Naive thymus-derived CD8-positive, alpha-beta T cell (primary cell): ENCODE data around the gene ASPA. TPM values are rescaled to one million over a fixed set of nuclear protein-coding genes. Genes with fewer than 3 reads are reported as not detected.
A peak's percentile ranks its signal among the peaks of the same experiment; 100 is the strongest.

Source experiments
- ATAC-seq, 2 donors: fragments of 150-1000 bp; cut with Tn5 transposase in 1 of 2; sonication (Bioruptor Pico), chemical (Tn5 transposase) in 1 of 2; 1 replicate in 1 of 2; 2 replicates in 1 of 2; pipeline ENCODE4 v1.10.0; 2021; ENCODE audit warnings: mild to moderate bottlenecking in 2 of 2, moderate library complexity in 2 of 2
- POLR2A ChIA-PET: fragments of 350-600 bp; sonication (Branson Sonifier 250); formaldehyde crosslinking; loops from one replicate; lab custom pipeline; 2021; ENCODE audit warnings: antibody characterized with exemption; lab: Charles Lee
- DNase-seq, 10 donors: peaks; one replicate each; pipeline versions ENCODE4 v3.0.0 to v3.0.0-alpha.2; 2020 to 2022
- H3K27ac Mint-ChIP-seq, 10 donors: one replicate each; pipeline ENCODE4 v1.8.0; 2020 to 2022; ENCODE audit warnings: mild to moderate bottlenecking in 10 of 10, mixed read lengths in 10 of 10, moderate library complexity in 4 of 10, inconsistent platforms in 1 of 10
- H3K27me3 Mint-ChIP-seq, 5 donors: one replicate each; pipeline ENCODE4 v1.8.0; 2021 to 2022; ENCODE audit warnings: mixed read lengths in 5 of 5
- H3K36me3 Mint-ChIP-seq, 3 donors: one replicate each; pipeline ENCODE4 v1.8.0; 2020 to 2022; ENCODE audit warnings: mixed read lengths in 3 of 3, mild to moderate bottlenecking in 2 of 3, inconsistent platforms in 1 of 3
- H3K4me1 Mint-ChIP-seq, 4 donors: one replicate each; pipeline ENCODE4 v1.8.0; 2021 to 2022; ENCODE audit warnings: mixed read lengths in 4 of 4
- H3K4me3 Mint-ChIP-seq, 10 donors: one replicate each; pipeline ENCODE4 v1.8.0; 2020 to 2022; ENCODE audit warnings: mild to moderate bottlenecking in 10 of 10, mixed read lengths in 10 of 10, moderate library complexity in 6 of 10, inconsistent platforms in 1 of 10
- H3K9me3 Mint-ChIP-seq, 9 donors: one replicate each; pipeline ENCODE4 v1.8.0; 2020 to 2022; ENCODE audit warnings: mixed read lengths in 9 of 9, mild to moderate bottlenecking in 3 of 9, inconsistent platforms in 1 of 9, moderate library complexity in 1 of 9
- polyA plus RNA-seq, 3 donors: library from polyadenylated mRNA; unstranded; fragments of 300-500 nt; fragmentation: Illumina TruSeq; gene quantifications; one replicate each; pipeline ENCODE4 v1.2.3, GENCODE V29; 2021
- total RNA-seq, 8 experiments: library from RNA in 2 of 8; stranded (reverse) in 2 of 8; gene quantifications; one replicate each; pipeline ENCODE4 v1.2.3 and lab custom pipeline; 2021 to 2026

ASPA gene
- total and polyA plus RNA-seq, 5 experiments from 2014 or later: not detected

DNA sequence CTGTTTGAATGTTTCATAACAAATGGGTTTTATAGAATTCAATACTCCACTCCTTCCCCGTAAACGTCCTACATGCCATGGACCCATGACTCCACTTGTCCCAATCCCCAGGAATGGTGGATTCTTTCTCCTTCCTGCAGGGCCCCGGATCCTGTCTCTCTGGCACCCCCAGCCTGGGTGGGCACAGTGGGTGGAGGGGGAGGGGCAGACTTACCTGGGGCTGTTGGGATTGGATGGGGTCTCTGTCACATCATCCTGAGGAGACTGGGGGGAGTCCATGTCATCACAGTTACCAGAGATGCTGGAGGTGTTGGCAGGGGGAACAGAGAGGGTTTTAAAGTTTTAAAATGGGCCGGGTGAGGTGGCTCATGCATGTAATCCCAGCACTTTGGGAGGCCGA, 68.6 kb downstream of the ASPA start:
- POLR2A ChIA-PET: no interaction called here
- Mint-ChIP-seq H3K4me1 (peaks cover 0 to 3% (median 0%) of the 10 kb centered on the region in 4 donors), H3K27me3 (peaks cover 0 to 11% (median 5%) of the 10 kb centered on the region in 5 donors), H3K9me3 (peaks cover 0 to 5% (median 0%) of the 10 kb centered on the region in 9 donors), H3K27ac (no peak overlapping the region), H3K36me3 (no peaks in the 10 kb centered on the region), H3K4me3 (no peak overlapping the region)
- DNase-seq (no peak), ATAC-seq (no peak)

DNA sequence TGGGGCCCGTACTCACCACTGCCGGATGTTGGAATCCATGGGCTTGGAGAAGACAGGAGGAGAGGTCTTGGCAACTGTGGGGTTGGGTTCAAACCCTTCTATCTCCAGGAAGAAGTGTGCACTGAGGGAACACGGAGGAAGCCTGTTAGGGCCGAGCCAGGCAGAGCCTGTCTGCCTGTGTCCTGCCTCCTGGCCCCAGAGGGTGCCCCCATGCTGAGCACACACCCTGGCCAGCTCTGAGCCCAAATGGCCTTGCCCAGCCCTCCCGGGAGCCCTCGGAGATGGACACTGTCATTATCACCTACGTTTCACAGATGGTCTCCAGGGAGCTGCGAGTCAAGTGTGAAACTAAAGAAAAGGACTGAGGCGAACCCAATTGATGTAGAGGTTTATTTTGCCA, 69.4 kb downstream of the ASPA start:
- peaks cover 0 to 11% (median 8%) of the 10 kb centered on the region in 5 donors for H3K27me3 Mint-ChIP-seq
- peaks cover 0 to 3% (median 0%) of the 10 kb centered on the region in 4 donors for H3K4me1 Mint-ChIP-seq
- H3K9me3 Mint-ChIP-seq: peaks cover 0 to 12% (median 0%) of the 10 kb centered on the region in 9 donors
- DNase-seq (no peak), ATAC-seq (no peak)
- no peak overlapping the region for H3K4me3 Mint-ChIP-seq
- POLR2A ChIA-PET: no interaction called here
- no peaks in the 10 kb centered on the region for H3K36me3 Mint-ChIP-seq
- H3K27ac Mint-ChIP-seq: no peak overlapping the region

DNA sequence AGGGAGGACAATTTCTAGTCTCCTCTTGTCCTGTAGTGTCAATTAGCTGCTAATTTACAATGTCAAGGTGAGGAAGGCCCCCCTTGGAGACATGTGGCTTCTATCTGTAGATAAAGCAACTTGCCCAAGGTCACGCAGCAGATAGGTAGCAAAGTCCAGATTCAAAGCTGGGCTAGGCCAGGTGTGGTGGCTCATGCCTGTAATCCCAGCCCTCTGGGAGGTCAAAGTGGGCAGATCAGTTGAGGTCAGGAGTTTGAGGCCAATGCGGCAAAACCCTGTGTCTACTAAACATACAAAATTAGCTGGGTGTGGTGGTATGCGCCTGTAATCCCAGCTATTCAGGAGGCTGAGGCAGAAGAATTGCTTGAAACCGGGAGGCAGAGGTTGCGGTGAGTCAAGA, 70.7 kb downstream of the ASPA start:
- no peak overlapping the region for H3K4me3 Mint-ChIP-seq
- ATAC-seq (no peak), DNase-seq (no peak)
- H3K27me3 Mint-ChIP-seq: peaks cover 0 to 11% (median 7%) of the 10 kb centered on the region in 5 donors
- H3K4me1 Mint-ChIP-seq: peaks cover 0 to 3% (median 0%) of the 10 kb centered on the region in 4 donors
- peak overlapping the region in 2 of 10 donors; percentile 15 to 54 for H3K27ac Mint-ChIP-seq
- H3K9me3 Mint-ChIP-seq: peaks cover 0 to 12% (median 0%) of the 10 kb centered on the region in 9 donors
- no peaks in the 10 kb centered on the region for H3K36me3 Mint-ChIP-seq
- POLR2A ChIA-PET: no interaction called here

DNA sequence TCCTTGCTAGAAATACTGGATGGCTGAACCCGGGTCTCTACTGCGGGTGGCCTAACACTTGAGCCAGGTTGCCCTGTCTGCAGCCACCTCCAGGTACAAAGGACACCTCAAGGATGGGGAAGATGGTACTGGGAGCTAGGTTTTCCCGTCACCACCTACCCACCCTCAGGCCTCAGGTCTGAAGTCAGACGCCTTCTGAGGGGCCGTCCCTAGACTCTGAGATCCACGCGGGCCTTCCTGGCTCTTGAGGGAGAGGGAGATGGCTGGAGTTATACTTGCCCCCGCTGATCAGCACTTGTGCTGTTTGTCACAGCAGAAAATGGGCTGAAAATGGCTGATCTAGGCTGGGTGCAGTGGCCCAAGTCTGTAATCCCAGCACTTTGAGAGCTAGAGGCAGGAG, 71.2 kb downstream of the ASPA start:
- Mint-ChIP-seq H3K27ac (no peak overlapping the region), H3K9me3 (peaks cover 0 to 12% (median 0%) of the 10 kb centered on the region in 9 donors), H3K4me3 (no peak overlapping the region), H3K4me1 (peaks cover 0 to 3% (median 0%) of the 10 kb centered on the region in 4 donors), H3K27me3 (peaks cover 0 to 11% (median 7%) of the 10 kb centered on the region in 5 donors), H3K36me3 (no peaks in the 10 kb centered on the region)
- POLR2A ChIA-PET: no interaction called here
- DNase-seq (no peak), ATAC-seq (no peak)

DNA sequence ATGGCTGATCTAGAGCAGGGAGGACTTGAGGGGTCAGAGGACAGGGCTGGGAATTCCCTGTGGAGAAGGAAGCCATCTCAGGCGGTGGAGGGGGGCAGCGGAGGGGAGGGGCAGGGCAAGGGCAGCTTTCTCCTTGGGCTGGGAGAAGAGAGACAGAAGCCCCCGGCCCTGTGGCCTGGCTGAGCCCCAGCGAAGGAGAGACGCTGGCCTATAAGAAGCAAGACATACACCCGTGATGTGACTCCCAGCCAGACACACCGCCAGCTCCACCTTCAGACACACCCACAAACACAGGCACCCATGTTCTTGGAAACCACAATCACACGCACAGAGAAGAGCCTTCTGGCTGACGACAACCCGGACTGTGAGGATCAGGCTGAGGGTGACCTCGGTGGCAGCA, 71.8 kb downstream of the ASPA start:
- POLR2A ChIA-PET: no interaction called here
- no peaks in the 10 kb centered on the region for H3K36me3 Mint-ChIP-seq
- H3K4me1 Mint-ChIP-seq: peaks cover 0 to 3% (median 0%) of the 10 kb centered on the region in 4 donors
- H3K27ac Mint-ChIP-seq: no peak overlapping the region
- H3K9me3 Mint-ChIP-seq: peaks cover 0 to 12% (median 0%) of the 10 kb centered on the region in 9 donors
- DNase-seq (no peak), ATAC-seq (no peak)
- H3K4me3 Mint-ChIP-seq: no peak overlapping the region
- peaks cover 0 to 11% (median 6%) of the 10 kb centered on the region in 5 donors for H3K27me3 Mint-ChIP-seq

GRCh38 chr17:3549610-3550162, 73.9 kb downstream of the ASPA start:
- no peak for DNase-seq
- Mint-ChIP-seq H3K36me3 (no peaks in the 10 kb centered on the region), H3K9me3 (peaks cover 0 to 12% (median 0%) of the 10 kb centered on the region in 9 donors), H3K4me3 (no peak overlapping the region), H3K4me1 (no peaks in the 10 kb centered on the region), H3K27ac (peak overlapping the region in 1 of 10 donors; percentile 16), H3K27me3 (peaks cover 0 to 19% (median 10%) of the 10 kb centered on the region in 5 donors)
- POLR2A ChIA-PET: no interaction called here
- no peak for ATAC-seq

GRCh38 chr17:3551189-3551588, 75.4 kb downstream of the ASPA start:
- Mint-ChIP-seq H3K4me1 (no peaks in the 10 kb centered on the region), H3K4me3 (no peak overlapping the region), H3K36me3 (no peaks in the 10 kb centered on the region), H3K9me3 (peaks cover 0 to 12% (median 0%) of the 10 kb centered on the region in 9 donors), H3K27me3 (peaks cover 0 to 19% (median 10%) of the 10 kb centered on the region in 5 donors), H3K27ac (no peak overlapping the region)
- POLR2A ChIA-PET: no interaction called here
- DNase-seq (no peak), ATAC-seq (no peak)

GRCh38 chr17:3552916-3553315, 77.1 kb downstream of the ASPA start:
- DNase-seq (no peak), ATAC-seq (no peak)
- H3K4me3 Mint-ChIP-seq: no peak overlapping the region
- H3K4me1 Mint-ChIP-seq: peaks cover 0 to 5% (median under 1%) of the 10 kb centered on the region in 4 donors
- H3K36me3 Mint-ChIP-seq: no peaks in the 10 kb centered on the region
- peak overlapping the region in 1 of 10 donors; percentile 25 for H3K27ac Mint-ChIP-seq
- peaks cover 0 to 12% (median 0%) of the 10 kb centered on the region in 9 donors for H3K9me3 Mint-ChIP-seq
- peaks cover 0 to 19% (median 10%) of the 10 kb centered on the region in 5 donors for H3K27me3 Mint-ChIP-seq
- POLR2A ChIA-PET: no interaction called here

Other genes with a start within 250 kb of the ASPA start
- gene OR3A1, start 177.6 kb upstream of the ASPA start, total RNA-seq: under 1 TPM; 0.55 to 0.60 TPM
- gene OR3A1, start 177.6 kb upstream of the ASPA start, polyA plus RNA-seq: under 1 TPM; 0.16 to 0.78 (median 0.22) TPM
- 1 to 10 TPM; 5.1 to 5.8 TPM for gene OR3A2, start 89.7 kb upstream of the ASPA start, total RNA-seq
- 1 to 10 TPM in 1 of 3 donors, under 1 TPM in 1, not detected in 1; 0.91 to 1.4 TPM for gene OR3A2, start 89.7 kb upstream of the ASPA start, polyA plus RNA-seq
- gene OR1E1, start 77.6 kb upstream of the ASPA start, total RNA-seq: not detected
- gene OR1E1, start 77.6 kb upstream of the ASPA start, polyA plus RNA-seq: not detected
- gene OR3A3, start 64.6 kb upstream of the ASPA start, total RNA-seq: not detected
- not detected for gene OR3A3, start 64.6 kb upstream of the ASPA start, polyA plus RNA-seq
- not detected for gene OR1E2, start 42.2 kb upstream of the ASPA start, total RNA-seq
- not detected for gene OR1E2, start 42.2 kb upstream of the ASPA start, polyA plus RNA-seq
- under 1 TPM in 1 of 2 experiments, not detected in 1; 0.36 TPM for gene SPATA22, start 4.2 kb upstream of the ASPA start, total RNA-seq
- not detected for gene SPATA22, start 4.2 kb upstream of the ASPA start, polyA plus RNA-seq
- under 1 TPM; 0.13 to 0.38 TPM for gene TRPV3, start 81.8 kb downstream of the ASPA start, total RNA-seq
- under 1 TPM in 1 of 3 donors, not detected in 2; 0.47 TPM for gene TRPV3, start 81.8 kb downstream of the ASPA start, polyA plus RNA-seq
- gene TRPV1, start 133.4 kb downstream of the ASPA start, total RNA-seq: 1 to 10 TPM; 5.9 to 9.3 TPM
- under 1 TPM in 2 of 3 donors, not detected in 1; 0.34 to 0.79 TPM for gene TRPV1, start 133.4 kb downstream of the ASPA start, polyA plus RNA-seq
- gene SHPK, start 160.3 kb downstream of the ASPA start, total RNA-seq: 10 to 100 TPM in 1 of 2 experiments, 1 to 10 TPM in 1; 8.8 to 10.1 TPM
- gene SHPK, start 160.3 kb downstream of the ASPA start, polyA plus RNA-seq: 1 to 10 TPM; 3.5 to 7.1 (median 4.7) TPM
- 10 to 100 TPM in 1 of 2 experiments, 1 to 10 TPM in 1; 9.8 to 11.7 TPM for gene CTNS, start 160.8 kb downstream of the ASPA start, total RNA-seq
- 1 to 10 TPM; 4.5 to 9.5 (median 8.7) TPM for gene CTNS, start 160.8 kb downstream of the ASPA start, polyA plus RNA-seq
- gene TAX1BP3, start 192.6 kb downstream of the ASPA start, total RNA-seq: 10 to 100 TPM; 12.0 to 14.6 TPM
- 10 to 100 TPM; 26.6 to 28.1 (median 27.4) TPM for gene TAX1BP3, start 192.6 kb downstream of the ASPA start, polyA plus RNA-seq
- gene EMC6, start 192.8 kb downstream of the ASPA start, total RNA-seq: 10 to 100 TPM; 29.8 TPM
- gene EMC6, start 192.8 kb downstream of the ASPA start, polyA plus RNA-seq: 10 to 100 TPM; 83.3 to 97.0 (median 92.5) TPM
- gene P2RX5, start 220.2 kb downstream of the ASPA start, total RNA-seq: 10 to 100 TPM; 22.1 to 23.7 TPM
- gene P2RX5, start 220.2 kb downstream of the ASPA start, polyA plus RNA-seq: 10 to 100 TPM; 15.6 to 23.6 (median 16.7) TPM
- gene HASPIN, start 247.9 kb downstream of the ASPA start, total RNA-seq: under 1 TPM; 0.38 to 0.57 TPM
- under 1 TPM in 2 of 3 donors, not detected in 1; 0.13 to 0.28 TPM for gene HASPIN, start 247.9 kb downstream of the ASPA start, polyA plus RNA-seq